Neural progenitor cell (in vitro differentiated cells): ENCODE data around the gene MYO7B. TPM values are rescaled to one million over a fixed set of nuclear protein-coding genes. Genes with fewer than 3 reads are reported as not detected.

Source experiments
- DNase-seq: peaks from one replicate; pipeline ENCODE4 v3.0.0-alpha.2; 2016; ENCODE audit warnings: low spot score
- H2AFZ ChIP-seq: fragments of 200-600 bp; sonication (generic); replicated peaks from 2 replicates; pipeline ENCODE4 v1.6.1; 2016; ENCODE audit warnings: antibody characterized with exemption
- H3F3A ChIP-seq: fragments of 200-600 bp; sonication (generic); 2 replicates; pipeline ENCODE4 v1.6.1; 2016; ENCODE audit warnings: antibody characterized with exemption, low read depth
- H3K27ac ChIP-seq: fragments of 200-600 bp; sonication (generic); 2 replicates; pipeline ENCODE4 v1.5.1; 2016; ENCODE audit warnings: mild to moderate bottlenecking
- H3K27me3 ChIP-seq: fragments of 200-600 bp; sonication (generic); 2 replicates; pipeline ENCODE4 v1.6.1; 2016; ENCODE audit warnings: mild to moderate bottlenecking, moderate library complexity
- H3K36me3 ChIP-seq: fragments of 200-600 bp; sonication (generic); 2 replicates; pipeline ENCODE4 v1.5.1; 2016
- H3K4me1 ChIP-seq: fragments of 200-600 bp; sonication (generic); 2 replicates; pipeline ENCODE4 v1.6.1; 2016; ENCODE audit warnings: mixed run types
- H3K4me2 ChIP-seq: fragments of 200-600 bp; sonication (generic); 2 replicates; pipeline ENCODE4 v1.6.1; 2016
- H3K4me3 ChIP-seq: fragments of 200-600 bp; sonication (generic); 2 replicates; pipeline ENCODE4 v1.5.1; 2016
- H3K79me2 ChIP-seq: fragments of 200-600 bp; sonication (generic); 2 replicates; pipeline ENCODE4 v1.6.1; 2016; ENCODE audit warnings: low read depth
- H3K9ac ChIP-seq: fragments of 200-600 bp; sonication (generic); 2 replicates; pipeline ENCODE4 v1.6.1; 2016
- H3K9me3 ChIP-seq: fragments of 200-600 bp; sonication (generic); 2 replicates; pipeline ENCODE4 v1.5.1; 2016; ENCODE audit warnings: low read depth
- H4K20me1 ChIP-seq: fragments of 200-600 bp; sonication (generic); 2 replicates; pipeline ENCODE4 v1.6.1; 2016; ENCODE audit warnings: low read depth
- H3K27ac Mint-ChIP-seq: 3 replicates; pipeline ENCODE4 v1.8.0; 2021; ENCODE audit warnings: mixed read lengths
- H3K27me3 Mint-ChIP-seq: 2 replicates; pipeline ENCODE4 v1.8.0; 2022; ENCODE audit warnings: low read depth, mild to moderate bottlenecking, inconsistent platforms, moderate library complexity, mixed read lengths; ENCODE audit not compliant: insufficient read depth
- H3K36me3 Mint-ChIP-seq: 3 replicates; pipeline ENCODE4 v1.8.0; 2021; ENCODE audit warnings: mixed read lengths
- H3K4me1 Mint-ChIP-seq: 3 replicates; pipeline ENCODE4 v1.8.0; 2021; ENCODE audit warnings: mixed read lengths
- H3K4me3 Mint-ChIP-seq: 3 replicates; pipeline ENCODE4 v1.8.0; 2021; ENCODE audit warnings: mild to moderate bottlenecking, moderate library complexity, mixed read lengths
- H3K9me3 Mint-ChIP-seq: 3 replicates; pipeline ENCODE4 v1.8.0; 2020; ENCODE audit warnings: mixed read lengths
- CTCF ChIP-seq: fragments of 200-600 bp; sonication (generic); IDR thresholded peaks from 2 replicates; pipeline ENCODE4 v1.5.1; 2017; ENCODE audit warnings: antibody characterized with exemption, mild to moderate bottlenecking
- EZH2 ChIP-seq: fragments of 200-600 bp; sonication (generic); IDR thresholded peaks from 2 replicates; pipeline ENCODE4 v1.6.1; 2017; ENCODE audit warnings: antibody characterized with exemption, mild to moderate bottlenecking, moderate library complexity
- EZH2phosphoT487 ChIP-seq: fragments of 200-600 bp; sonication (generic); IDR thresholded peaks from 2 replicates; pipeline ENCODE4 v1.6.1; 2017; ENCODE audit warnings: antibody characterized with exemption
- total RNA-seq: library from RNA; depleted of rRNA; stranded (reverse); fragments of >200 nt; gene quantifications from 2 replicates; pipeline ENCODE4 v1.2.3, GENCODE V29; 2015; ENCODE audit warnings: low replicate concordance

Gene MYO7B
- total RNA-seq, 1 donor from 2014 or later = not detected

- Mint-ChIP-seq H3K27me3 (peaks cover 7% of the 10 kb centered on the region), H3K27ac (no peak overlapping the region), H3K9me3 (no peaks in the 10 kb centered on the region), H3K4me1 (peaks cover 7% of the 10 kb centered on the region), H3K4me3 (no peak overlapping the region), H3K36me3 (no peaks in the 10 kb centered on the region)
- Histone ChIP-seq H3F3A (no peaks in the 10 kb centered on the region), H4K20me1 (no peaks in the 10 kb centered on the region), H3K4me1 (no peaks in the 10 kb centered on the region), H3K4me3 (no peak overlapping the region), H3K27me3 (no peaks in the 10 kb centered on the region), H3K4me2 (no peak overlapping the region), H3K9ac (no peak overlapping the region), H3K36me3 (no peaks in the 10 kb centered on the region), H3K79me2 (no peaks in the 10 kb centered on the region), H2AFZ (no peak overlapping the region), H3K27ac (no peak overlapping the region), H3K9me3 (no peaks in the 10 kb centered on the region)
- no peak for DNase-seq
- TF ChIP-seq CTCF (no peak), EZH2 (no peak), EZH2phosphoT487 (no peak)
Measured at GRCh38 chr2:127566139-127566417, 30.6 kb downstream of the MYO7B start.

GRCh38 chr2:127566576-127566975 is 31.1 kb downstream of the MYO7B start:
- Mint-ChIP-seq H3K9me3 (no peaks in the 10 kb centered on the region), H3K27me3 (peaks cover 6% of the 10 kb centered on the region), H3K27ac (no peak overlapping the region), H3K4me1 (peaks cover 7% of the 10 kb centered on the region), H3K4me3 (no peak overlapping the region), H3K36me3 (no peaks in the 10 kb centered on the region)
- Histone ChIP-seq H3K27ac (no peak overlapping the region), H3F3A (no peaks in the 10 kb centered on the region), H3K9me3 (no peaks in the 10 kb centered on the region), H3K36me3 (no peaks in the 10 kb centered on the region), H3K4me3 (no peak overlapping the region), H3K79me2 (no peaks in the 10 kb centered on the region), H2AFZ (no peak overlapping the region), H3K4me2 (no peak overlapping the region), H3K27me3 (no peaks in the 10 kb centered on the region), H3K4me1 (no peaks in the 10 kb centered on the region), H3K9ac (no peak overlapping the region), H4K20me1 (no peaks in the 10 kb centered on the region)
- TF ChIP-seq CTCF (no peak), EZH2 (no peak), EZH2phosphoT487 (no peak)
- no peak for DNase-seq

- DNase-seq = no peak
- no peak for TF ChIP-seq EZH2
- no peak for TF ChIP-seq EZH2phosphoT487
- no peak for TF ChIP-seq CTCF
- no peaks in the 10 kb centered on the region for H3K36me3 ChIP-seq
- Mint-ChIP-seq H3K27me3 (peaks cover 6% of the 10 kb centered on the region), H3K4me1 (peaks cover 7% of the 10 kb centered on the region), H3K4me3 (no peak overlapping the region), H3K27ac (no peak overlapping the region), H3K36me3 (no peaks in the 10 kb centered on the region), H3K9me3 (no peaks in the 10 kb centered on the region)
- no peak overlapping the region for H2AFZ ChIP-seq
- H3F3A ChIP-seq = no peaks in the 10 kb centered on the region
- no peaks in the 10 kb centered on the region for H4K20me1 ChIP-seq
- no peak overlapping the region for H3K4me2 ChIP-seq
- H3K27me3 ChIP-seq = no peaks in the 10 kb centered on the region
- H3K4me1 ChIP-seq = no peaks in the 10 kb centered on the region
- no peak overlapping the region for H3K27ac ChIP-seq
- H3K79me2 ChIP-seq = no peaks in the 10 kb centered on the region
- no peak overlapping the region for H3K4me3 ChIP-seq
- no peaks in the 10 kb centered on the region for H3K9me3 ChIP-seq
- H3K9ac ChIP-seq = no peak overlapping the region
Measured at GRCh38 chr2:127567351-127567854, 31.9 kb downstream of the MYO7B start.

GRCh38 chr2:127568128-127568527 is 32.6 kb downstream of the MYO7B start:
- H3K4me2 ChIP-seq = no peak overlapping the region
- Mint-ChIP-seq H3K4me3 (no peak overlapping the region), H3K36me3 (no peaks in the 10 kb centered on the region), H3K9me3 (no peaks in the 10 kb centered on the region), H3K4me1 (peaks cover 7% of the 10 kb centered on the region), H3K27ac (no peak overlapping the region), H3K27me3 (peaks cover 6% of the 10 kb centered on the region)
- TF ChIP-seq EZH2 = no peak
- TF ChIP-seq CTCF = no peak
- TF ChIP-seq EZH2phosphoT487 = no peak
- H3K4me1 ChIP-seq = no peaks in the 10 kb centered on the region
- no peak overlapping the region for H3K9ac ChIP-seq
- H3K4me3 ChIP-seq = no peak overlapping the region
- H2AFZ ChIP-seq = no peak overlapping the region
- no peaks in the 10 kb centered on the region for H3K79me2 ChIP-seq
- H3K36me3 ChIP-seq = no peaks in the 10 kb centered on the region
- no peak for DNase-seq
- H3F3A ChIP-seq = no peaks in the 10 kb centered on the region
- H3K9me3 ChIP-seq = no peaks in the 10 kb centered on the region
- H4K20me1 ChIP-seq = no peaks in the 10 kb centered on the region
- no peak overlapping the region for H3K27ac ChIP-seq
- H3K27me3 ChIP-seq = no peaks in the 10 kb centered on the region
